HG02938 (cell line): Measurements from ENCODE around the gene TEX19.

Experiments used
- ATAC-seq: cut with Tn5 transposase; IDR thresholded peaks from one replicate; pipeline ENCODE4 v1.9.1; 2021; ENCODE audit warnings: mild to moderate bottlenecking, moderate library complexity; ENCODE audit not compliant: unreplicated experiment

Gene TEX19

DNA sequence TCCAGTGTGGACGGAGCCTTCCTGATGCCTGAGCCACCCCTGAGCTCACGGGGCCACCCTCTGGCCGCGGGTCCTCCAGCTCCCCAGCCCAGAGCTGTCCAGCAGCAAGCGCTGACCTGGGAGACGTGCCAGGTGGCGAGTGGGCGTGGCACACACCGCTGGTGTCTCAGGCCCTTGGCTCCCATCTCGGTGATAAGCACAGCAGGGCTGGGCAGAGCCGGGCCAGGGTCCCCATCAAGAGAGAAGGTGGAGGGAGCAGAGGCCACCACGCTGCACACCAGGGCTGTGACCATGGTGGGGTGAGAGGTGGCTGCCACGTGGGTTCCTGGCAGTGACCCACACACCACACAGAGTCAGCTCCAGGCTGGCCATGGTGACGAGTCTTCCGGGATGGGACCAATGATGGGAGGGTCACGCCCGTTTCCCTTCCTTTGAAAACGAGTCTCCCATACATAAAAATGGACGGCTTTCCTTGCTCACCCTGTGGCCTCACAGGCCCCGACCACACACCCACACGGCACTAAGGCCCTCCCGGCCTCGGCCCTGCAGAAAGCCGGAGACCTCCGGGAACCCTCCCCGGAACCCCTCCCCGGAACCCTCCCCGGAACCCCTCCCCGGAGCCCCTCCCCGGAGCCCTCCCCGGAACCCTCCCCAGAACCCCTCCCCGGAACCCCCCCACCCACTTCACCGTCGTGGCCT lies 29.3 kb downstream of the TEX19 start:
- no peak for ATAC-seq

DNA sequence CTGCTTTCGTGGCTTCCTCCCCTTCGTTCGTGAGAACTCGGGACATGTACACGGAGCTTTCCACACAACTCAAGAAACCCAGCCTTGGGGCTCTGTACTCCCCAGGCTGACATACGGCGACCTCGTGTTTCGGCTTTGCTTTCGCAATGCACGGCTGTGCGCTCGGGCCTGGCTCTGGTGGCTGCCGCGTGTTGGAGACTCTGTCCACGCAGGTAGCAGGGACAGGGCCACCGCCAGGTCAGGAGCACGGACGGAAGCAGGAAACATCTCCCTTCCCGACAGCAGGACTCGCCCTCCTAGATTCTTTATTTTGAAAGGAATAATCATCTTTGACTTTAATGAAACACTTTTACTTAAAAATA lies 29.9 kb downstream of the TEX19 start:
- no peak for ATAC-seq

DNA sequence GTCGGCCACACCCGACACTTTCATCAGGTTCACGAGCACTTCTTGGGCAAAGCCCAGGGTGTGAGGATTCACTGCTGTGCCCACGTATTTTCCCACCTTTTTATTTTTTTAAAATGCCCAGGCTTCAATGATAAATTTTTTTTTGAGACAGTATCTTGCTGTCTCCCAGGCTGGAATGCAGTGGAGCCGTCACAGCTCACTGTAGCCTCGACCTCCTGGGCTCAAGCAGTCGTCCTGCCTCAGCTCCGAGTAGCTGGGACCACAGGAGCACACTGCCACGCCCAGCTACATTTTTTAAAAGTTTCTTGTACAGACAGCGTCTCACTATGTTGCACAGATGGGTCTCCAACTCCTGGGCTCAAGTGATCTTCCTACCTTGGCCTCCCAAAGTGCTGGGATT lies 30.3 kb downstream of the TEX19 start:
- ATAC-seq, result no peak

DNA sequence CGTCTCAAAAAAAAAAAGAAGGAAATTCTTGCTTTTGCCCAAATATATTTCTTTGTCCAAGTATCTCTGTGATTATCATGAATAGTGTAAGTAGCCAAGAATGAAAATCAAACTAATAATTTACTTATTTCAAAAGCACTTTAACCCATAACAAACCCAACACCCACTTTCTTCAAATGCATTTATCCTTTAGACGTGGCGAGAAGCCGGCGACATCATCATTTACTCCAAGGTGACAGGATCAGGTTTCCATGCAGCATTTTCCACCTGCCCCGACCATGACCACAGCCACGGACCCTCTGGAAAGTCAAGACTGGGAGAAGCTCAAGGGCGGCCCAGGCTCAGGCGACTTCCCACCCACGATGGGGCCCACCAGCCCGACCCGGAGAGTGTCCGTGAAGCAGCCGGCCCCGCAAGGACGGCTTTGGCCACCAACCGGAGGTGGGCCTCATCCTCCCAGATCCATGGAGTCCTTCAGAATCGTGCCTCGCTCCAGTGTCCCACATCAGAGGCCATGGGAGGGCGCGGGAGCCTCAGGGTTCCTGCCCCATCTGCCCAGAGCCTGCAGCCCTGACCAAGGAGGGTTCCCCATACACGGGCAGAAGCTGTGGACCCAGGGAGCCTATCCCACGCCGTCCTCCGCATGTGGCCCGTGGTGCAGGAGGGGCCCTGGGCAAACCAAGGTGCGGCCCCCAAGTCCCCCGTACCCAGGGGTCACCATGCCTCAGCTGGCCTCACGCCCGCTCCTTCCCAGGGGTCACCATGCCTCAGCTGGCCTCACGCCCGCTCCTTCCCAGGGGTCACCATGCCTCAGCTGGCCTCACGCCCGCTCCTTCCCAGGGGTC lies 31.2 kb downstream of the TEX19 start:
- ATAC-seq, result no peak

DNA sequence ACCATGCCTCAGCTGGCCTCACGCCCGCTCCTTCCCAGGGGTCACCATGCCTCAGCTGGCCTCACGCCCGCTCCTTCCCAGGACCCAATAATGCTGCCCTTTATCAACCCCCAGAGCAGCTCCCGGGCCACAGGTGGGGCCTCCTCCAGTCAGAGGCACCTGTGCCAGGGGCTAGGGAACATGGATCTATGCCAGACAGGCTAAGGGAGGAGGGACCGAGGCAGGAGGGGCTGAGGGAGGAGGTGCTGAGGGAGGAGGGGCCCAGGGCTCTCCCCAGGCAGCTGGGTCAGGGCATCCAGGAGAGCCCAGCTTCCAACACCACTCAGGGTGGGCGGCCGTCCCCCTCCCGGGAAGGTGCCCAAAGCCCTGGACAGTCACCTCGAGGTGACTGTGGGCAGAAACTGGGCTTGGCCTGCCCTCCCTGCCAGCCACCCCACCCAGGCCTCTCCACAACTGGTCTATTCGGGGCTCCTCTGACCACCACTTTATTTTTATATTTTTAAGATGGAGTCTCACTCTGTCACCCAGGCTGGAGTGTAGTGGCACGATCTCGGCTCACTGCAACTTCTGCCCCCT lies 31.9 kb downstream of the TEX19 start:
- ATAC-seq, result no peak

DNA sequence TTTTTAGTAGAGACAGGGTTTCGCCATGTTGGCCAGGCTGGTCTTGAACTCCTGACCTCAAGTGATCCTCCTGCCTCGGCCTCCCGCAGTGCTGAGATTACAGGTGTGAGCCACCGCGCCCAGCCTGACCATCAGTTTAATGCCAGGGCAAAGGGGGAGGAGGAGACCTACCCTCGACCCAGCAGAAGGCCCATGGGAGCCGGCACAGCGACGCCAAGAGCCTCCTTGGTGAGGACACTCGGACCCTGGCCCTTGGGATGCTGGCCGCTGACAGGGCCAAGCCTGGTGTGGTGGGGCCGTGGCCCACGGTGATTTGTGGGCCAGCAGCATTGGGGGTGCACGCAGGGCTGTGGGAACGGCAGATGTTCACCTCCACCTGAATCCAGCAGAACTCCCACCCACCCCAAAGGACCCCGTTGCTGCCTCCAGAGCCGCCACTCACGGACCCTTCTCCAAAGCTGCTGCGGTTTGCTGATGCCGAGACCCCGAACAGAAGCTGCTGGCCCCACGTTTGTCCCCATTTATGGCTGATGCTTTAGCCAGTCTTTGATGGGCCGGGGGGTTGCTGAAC lies 32.5 kb downstream of the TEX19 start:
- no peak for ATAC-seq

DNA sequence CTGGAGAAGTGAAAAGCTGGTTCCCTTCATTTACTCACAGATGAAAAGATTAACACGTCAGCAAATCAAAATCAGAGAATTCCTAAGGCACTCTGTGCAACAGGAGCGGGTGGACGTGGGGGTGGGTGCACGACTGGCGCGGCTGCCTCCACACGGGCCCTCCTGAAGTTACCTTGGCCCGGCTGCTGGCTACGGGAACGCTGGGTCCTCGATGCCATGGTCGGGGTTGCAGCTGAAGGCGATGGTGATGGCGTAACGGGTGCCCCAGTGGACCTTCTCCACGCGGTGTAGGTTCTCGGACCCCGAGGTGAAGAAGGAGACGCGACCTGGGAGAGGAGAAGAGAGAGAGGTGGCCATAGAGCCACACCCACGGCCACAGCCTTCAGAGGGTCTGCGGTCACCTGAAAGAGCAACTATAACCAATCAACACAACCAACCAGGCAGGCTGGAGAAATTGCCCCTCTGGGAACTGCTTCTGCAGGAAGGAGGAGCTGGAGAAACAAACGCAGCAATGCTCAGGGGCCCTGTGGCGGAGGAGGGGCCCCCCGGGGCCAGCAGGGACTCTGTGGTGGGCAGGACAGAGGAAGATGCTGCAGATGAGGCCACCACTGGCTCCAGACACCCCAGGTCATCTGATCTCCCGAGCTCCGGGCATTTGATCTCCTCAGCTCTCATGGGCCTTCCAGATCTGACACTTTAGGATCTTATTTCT lies 33.3 kb downstream of the TEX19 start:
- no peak for ATAC-seq

DNA sequence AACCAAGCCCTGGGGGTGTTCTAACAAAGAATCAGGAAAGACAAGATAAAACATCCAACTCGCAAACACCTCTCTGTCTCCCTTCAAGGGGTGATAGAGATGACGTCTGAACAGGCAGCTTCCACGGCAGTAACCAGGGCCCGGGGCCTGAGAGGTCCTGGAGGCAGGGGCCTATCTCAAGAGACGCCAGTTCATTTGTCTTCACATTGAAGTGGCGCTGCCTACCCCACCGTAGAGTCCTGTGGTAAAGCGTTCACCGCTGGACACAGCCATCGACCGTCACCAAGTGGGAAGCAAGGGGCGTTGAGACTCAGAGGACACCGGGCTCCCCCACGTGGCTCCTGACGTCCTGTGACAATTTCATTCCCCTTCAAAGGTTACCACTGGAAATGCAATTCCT lies 33.9 kb downstream of the TEX19 start:
- ATAC-seq, result no peak

DNA sequence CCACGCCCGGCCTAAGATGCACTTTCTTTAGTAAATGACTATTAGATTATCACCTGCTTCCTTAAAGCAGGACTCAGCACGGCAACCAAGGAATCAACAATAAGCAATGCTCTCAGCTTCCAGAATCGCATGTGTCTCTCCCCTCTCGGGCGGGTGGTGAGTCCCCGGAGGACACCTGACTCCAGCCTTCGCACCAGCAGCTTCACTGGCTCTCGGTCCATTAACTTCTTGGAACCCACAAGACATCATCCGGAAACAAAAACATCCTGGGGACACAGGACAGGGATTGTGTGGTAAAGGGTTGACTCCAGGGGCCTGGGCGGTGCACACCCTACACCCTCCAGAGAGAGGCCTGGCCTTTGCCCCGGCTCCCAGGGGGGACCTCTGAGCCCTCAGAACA lies 35.2 kb downstream of the TEX19 start:
- ATAC-seq, result no peak

DNA sequence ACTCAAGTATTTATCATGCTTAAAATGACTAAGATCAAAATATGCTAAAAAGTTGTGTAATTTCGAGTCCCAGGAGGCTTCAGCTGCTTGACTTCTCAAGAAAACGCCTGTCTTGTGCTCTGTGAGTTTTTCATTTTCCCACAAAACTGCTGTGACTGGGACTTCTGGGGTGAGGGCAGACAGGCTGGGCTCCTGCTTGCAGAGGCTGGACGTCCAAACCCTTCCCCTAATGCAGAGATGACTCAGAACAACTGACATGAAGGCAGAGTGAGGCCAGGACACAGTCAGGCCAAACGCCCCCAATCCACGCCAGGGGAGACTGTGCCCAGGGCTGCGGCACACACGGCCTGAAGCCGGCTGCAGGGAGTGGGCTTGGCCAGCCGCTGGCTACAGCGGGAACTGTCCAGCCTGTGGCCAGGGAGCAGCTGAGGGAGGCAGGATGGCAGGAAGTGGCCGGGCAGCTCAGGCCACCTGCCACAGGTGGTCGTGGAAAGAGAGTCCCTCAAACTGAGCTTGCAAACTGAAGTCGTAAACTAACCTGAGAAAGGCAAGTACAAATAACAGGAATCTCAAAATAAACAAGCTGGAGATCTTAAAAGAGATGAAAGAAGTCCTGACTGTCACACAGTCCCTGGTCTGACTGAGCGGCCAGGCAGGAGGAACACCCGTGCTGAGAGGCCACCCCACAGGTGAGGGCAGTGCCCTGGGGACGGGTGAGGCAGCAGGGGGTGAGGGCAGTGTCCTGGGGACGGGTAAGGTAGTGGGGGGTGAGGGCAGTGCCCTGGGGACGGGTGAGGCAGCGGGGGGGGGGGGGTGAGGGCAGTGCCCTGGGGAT lies 37.8 kb downstream of the TEX19 start:
- no peak for ATAC-seq

DNA sequence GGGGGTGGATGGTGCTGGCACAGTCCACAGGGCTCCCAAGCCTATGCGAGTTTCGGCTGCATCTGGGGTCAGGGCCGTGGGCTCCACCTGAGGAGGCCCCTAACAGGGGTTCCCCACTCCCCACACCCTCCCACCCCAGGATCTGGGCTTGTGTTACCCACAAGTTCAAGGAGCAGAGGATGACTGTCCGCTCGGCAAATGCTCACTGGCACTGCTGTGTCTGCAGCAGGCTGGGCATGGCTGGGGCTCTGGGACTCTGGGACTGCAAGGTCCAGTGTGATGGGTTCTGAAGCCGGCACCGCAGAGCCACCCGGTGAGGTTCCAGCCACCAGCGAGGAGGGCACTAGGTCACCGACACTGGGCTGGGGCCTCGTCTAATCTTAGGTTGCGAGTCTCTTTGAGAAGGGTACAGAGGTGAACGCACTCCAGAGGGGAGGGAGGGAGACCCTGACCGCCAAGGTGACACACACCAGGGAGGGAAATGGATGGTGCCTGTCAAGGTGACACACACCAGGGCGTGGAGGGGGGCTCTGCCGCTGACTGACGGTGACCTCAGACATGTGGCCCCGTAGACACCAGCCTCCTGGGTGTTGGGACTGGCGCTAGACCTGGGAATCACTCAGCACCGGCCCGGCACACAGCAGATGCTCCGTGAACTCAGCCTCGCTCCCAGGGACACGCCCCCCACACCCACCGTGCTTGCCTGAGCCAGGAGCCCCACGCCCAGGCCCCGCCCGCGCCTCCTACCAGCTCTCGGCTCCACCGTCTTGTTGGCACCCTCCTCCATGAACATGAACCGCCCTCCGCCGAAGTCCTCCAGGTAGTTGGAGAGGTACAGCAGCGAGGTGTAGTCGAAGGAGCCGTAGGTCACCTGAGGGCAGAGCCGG lies 38.6 kb downstream of the TEX19 start:
- no peak for ATAC-seq

DNA sequence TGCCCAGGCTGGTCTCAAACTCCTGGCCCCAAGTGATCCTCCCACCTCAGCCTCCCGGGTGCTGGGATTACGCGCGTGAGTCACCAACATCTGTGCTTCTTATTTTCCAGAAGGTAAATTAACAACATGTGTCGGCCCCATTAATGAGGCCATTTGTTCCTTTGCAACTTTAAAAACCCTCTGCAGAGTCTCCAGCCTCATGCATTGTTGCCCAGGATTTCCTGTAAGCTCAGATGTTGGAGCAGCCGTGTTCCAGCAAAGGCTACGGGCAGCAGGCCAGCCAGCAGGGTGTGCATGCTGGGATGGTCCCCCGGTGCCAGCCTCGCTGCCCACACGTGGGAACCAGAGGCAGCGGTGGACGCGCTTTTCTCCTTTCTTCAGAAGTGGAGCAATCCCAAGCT lies 40.0 kb downstream of the TEX19 start:
- ATAC-seq, result no peak

DNA sequence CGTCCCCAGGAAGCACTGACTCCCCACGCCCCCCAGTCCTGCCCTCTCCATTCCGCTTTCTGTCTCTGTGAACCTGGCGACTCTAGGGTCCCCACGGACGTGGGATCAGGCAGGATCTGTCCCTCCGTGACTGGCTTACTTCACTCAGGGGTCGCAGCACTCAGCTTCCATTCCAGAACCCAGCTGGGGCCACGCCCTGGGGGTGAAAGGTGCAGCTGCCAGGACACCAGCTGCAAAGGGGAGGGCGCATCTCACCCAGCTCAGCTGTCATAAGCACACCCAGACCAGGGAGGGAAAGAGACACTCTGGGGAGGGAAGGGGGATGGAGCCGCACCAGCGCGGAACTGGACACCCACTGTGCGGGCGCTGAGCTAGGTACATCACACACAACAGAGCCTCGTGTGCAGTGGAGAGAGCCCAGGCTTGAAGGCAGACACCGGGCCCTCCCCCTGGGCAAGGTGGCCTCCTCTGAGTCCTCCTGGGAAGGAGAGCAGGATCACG lies 40.6 kb downstream of the TEX19 start:
- no peak for ATAC-seq

DNA sequence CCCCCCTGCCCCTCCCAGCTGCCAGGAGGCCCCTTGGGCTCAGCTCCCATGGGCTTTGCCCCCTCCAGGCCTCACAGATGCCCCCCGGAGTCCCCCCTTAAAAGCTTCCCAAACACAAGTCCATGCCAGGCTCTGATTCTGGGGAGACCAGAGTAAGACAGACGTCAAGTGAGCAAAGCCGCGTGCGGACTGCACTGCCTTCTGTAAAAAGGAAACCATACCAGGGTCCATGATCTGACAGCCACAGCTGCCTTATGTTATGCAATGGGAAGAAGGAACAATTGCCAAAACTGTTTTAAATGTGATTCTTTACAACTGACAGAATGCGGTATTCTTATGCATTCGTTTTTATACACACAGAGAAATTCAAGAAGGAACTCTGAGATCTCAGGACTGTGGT lies 41.2 kb downstream of the TEX19 start:
- ATAC-seq, result no peak

DNA sequence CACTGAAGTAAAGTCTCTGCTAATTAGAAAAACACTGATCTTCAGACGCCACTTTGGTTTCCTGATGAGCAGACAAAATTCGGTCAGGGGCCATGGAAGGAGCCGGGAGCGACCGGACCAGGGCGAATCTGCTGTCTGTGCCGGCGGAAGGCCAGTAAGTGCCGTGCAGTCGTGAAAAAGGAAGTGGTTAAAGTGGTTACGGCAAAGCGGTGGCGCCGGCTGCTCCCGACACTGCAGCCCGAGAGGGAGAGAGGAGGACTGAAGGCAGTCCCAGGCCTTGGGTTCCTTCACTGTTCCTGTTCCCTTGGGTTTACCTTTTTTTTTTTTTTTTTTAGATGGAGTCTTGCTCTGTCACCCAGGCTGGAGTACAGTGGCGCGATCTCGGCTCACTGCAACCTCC lies 41.8 kb downstream of the TEX19 start:
- no peak for ATAC-seq

DNA sequence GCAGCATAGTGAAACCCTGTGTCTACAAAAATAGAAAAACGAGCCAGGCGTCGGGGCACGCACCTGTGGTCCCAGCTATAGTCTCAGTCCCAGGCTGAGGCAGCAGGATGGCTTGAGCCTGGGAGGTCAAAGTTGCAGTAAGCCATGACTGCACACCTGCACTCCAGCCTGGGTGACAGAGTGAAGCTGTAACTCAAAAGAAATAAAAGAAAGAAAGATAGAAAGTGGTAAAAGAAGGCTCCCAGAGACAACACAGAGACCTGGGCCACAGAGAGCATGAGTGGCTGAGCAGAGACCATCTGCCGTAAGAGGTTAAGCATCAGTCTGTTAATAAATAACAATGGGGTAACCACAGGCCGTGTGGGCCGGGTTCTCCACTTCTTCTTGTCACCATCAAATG lies 43.8 kb downstream of the TEX19 start:
- peak; percentile 77 for ATAC-seq

DNA sequence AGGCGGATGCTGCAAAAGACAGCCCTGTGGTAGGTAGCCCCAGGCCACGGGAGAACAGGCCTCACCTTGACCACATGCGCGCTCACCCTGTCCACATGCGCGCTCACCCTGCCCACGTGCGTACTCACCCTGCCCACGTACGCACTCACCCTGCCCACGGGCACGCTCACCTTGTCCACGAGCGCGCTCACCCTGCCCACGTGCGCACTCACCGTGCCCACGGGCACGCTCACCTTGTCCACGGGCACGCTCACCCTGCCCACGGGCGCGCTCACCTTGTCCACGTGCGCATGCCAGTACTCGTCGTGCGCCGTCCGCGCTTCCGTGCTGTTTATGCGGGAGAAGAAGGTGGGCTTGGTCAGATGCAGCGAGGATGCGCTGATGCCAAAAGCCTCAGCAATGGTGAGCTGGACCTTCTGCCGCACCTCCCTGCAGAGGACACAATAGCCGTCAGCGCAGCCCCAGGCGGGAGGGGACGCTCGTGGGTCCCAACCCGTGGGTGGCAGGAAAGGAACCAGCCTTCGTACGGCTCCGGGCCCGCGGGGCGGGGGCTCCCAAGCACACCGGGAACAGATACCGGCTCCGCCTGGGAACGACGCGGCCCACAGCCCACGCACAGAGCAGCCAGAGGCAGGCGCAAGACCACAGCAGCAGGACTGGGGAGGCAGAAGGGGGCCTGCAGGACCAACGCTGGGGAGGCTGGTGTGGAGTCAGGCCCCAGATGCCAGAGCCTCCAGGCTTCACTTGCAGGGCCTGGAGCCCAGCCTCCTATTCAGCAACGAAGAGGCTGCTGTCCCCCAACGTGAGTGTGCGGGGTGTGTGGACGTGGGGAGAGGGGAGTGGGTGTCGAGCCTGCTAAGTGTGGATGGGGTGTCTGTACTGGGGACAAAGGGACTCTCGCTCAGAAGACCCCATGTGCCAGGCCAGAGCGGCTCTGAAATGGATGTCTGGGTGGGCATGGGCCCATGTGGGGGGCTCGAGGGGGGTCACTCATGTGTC lies 44.9 kb downstream of the TEX19 start:
- ATAC-seq, result no peak

DNA sequence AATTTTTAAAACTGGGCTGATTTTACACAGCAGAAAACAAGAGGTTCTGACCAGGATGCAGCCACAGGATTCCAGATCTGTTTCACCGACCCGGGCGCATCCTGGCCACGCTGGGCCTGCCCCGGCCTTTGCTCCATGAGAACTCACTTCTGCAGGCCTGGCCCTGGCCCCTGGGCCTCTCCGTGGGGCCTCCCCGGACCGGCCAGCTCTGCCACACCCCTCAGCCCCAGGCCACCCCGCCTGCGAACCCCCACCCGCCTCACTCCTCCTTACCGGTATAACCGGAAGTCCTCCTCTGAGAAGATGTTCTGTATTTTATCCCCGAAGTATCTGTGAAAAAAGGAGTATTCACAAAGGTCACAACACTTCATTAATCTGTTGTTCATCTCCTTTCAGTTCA lies 46.0 kb downstream of the TEX19 start:
- no peak for ATAC-seq
